Endometrial microvascular endothelial cells (primary cell): ENCODE data around the gene TFR2. TPM values are rescaled to one million over a fixed set of nuclear protein-coding genes. Genes with fewer than 3 reads are reported as not detected.
"Not testable (repeated sequence)": the region's sequence is repeated elsewhere in the genome, so short reads cannot be mapped to it uniquely, and the experiment has no call there.

Experiments used
- in situ Hi-C: cut with HindIII; loops from 2 replicates; pipeline ENCODE4 v1.10.0; 2017; ENCODE audit warnings: low sequenced_read_pairs, low pct_unique_long_range_greater_than_20kb; ENCODE audit errors: inconsistent ontology term
- total RNA-seq: library from RNA; depleted of rRNA; stranded (reverse); fragments of >200 nt; gene quantifications from one replicate; pipeline ENCODE4 v1.2.3, GENCODE V29; 2015; ENCODE audit errors: inconsistent ontology term

TFR2 gene
- total RNA-seq, 1 donor from 2014 or later: not detected

DNA sequence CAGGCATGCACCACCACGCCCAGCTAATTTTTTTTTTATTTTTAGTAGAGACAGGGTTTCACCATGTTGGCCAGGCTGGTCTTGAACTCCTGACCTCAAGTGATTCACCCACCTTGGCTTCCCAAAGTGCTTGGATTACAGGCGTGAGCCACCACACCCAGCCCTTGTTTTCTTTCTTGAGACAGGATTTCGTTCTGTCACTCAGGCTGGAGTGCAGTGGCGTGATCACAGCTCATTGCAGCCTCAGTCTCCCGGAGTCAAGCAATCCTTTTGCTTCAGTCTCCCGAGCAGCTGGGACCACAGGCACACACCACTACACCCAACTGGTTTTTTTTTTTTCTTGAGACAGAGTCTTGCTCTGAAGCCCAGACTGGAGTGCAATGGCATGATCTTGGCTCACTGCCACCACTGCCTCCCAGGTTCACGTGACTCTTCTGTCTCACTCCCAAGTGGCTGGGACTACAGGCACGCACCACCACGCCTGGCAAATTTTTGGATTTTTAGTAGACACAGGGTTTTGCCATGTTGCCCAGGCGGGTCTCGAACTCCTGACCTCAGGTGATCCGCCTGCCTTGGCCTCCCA lies 20.9 kb upstream of the TFR2 start:
- in situ Hi-C loops: not testable (repeated sequence)

- in situ Hi-C loops: no loop called here
These were observed 14.7 kb upstream of the TFR2 start, which contains the start of gene ACTL6B for GRCh38 chr7:100655908-100656674. ACTL6B (minus strand) TSS chr7:100656448; CDS start chr7:100656354, 94 bp downstream.

DNA sequence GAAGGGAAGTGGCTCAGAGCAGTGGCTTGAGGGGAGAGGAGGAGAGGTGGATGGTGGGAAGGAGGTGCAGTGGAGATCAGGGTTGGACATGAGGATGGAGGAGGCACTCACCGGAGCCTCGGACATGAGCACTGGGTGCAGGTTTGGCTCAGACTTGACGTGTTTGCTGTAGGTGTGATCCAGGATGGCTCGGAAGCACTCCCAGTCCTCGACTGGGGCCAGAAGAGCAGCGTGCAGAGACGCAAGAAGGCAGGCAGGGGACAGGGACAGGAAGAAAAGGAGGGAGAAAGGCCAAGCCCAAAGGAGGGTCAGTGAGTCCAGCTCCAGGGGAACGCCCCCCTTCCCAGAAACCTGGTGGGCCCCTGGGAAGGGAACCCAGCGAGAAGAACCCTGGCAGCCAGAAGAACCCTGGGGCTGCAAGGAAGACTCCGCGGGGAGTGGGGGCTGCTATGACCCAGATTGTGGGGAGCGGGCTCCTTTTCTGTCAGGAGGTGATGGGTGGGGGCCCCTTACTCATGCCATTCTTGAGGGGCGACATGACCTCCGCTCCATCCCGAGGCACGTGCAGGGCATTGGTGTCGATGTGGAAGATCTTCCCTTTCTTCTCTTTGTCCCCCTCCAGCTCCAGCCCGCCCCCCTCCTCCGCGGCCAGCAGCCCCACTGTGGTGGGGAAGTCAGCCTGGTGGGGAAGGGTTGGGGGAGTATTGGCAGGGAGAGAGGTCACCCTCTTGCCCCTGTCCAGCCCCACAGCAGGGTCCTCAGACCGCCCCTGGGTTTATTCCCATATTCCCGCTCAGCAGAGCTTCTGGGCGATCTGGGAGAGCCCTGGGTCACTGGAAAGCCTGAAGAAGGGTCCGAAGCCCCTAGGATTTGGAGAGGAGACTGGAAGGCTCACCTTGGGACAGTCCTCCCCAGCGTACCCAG lies 13.8 kb upstream of the TFR2 start:
- in situ Hi-C loops: no loop called here

DNA sequence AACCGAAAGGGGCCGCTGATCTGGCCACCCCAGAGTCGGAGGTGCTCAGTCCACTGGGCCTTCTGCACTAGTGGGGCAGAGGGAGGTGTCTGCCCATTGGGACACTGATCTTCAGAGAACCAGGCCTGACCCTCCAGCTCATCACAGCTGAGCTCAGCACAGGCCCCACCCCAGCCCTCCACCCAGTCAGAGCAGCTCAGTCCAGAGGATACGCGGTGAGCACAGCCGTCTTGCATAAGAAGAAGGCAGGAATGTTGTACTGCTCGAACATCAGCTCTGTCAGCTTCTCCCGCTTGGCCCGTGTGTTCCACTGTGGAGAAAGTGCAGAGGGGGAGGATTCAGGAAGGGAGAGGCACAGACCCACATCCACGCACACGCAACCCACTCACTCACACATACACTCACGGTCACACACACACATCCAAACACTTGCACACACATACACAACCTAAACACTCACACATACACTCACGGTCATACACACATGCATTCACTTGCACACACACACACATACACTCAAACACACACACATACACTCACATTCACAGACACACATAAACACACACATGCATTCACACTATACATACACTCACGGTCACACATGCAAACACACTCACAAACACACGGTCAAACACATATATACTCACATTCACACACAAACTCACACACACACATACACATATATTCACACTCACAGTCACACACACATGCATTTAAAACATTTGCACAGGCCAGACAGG lies 8.6 kb upstream of the TFR2 start:
- in situ Hi-C loops: no loop called here

DNA sequence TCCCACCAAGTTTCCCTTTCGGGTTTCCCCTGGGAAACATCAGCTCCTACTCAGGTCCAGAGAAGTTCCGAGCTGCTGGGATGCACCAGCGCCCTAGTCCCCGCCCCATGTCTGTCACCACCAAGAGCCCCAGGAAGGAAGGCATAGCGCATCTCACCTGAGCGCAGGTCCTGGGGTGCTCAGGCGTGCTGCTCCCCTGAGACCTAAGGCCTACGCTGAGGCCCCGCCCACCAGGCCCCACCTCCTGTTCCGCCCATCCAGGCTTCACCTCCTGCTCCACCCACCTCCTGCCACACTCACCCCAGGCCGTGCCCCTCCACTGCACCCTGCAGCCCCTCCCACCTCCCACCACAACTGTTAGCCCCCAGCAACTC lies 1.2 kb upstream of the TFR2 start:
- in situ Hi-C loops: no loop called here

GRCh38 chr7:100641860-100642533 lies 645 bp upstream of the TFR2 start:
- in situ Hi-C loops: no loop called here

DNA sequence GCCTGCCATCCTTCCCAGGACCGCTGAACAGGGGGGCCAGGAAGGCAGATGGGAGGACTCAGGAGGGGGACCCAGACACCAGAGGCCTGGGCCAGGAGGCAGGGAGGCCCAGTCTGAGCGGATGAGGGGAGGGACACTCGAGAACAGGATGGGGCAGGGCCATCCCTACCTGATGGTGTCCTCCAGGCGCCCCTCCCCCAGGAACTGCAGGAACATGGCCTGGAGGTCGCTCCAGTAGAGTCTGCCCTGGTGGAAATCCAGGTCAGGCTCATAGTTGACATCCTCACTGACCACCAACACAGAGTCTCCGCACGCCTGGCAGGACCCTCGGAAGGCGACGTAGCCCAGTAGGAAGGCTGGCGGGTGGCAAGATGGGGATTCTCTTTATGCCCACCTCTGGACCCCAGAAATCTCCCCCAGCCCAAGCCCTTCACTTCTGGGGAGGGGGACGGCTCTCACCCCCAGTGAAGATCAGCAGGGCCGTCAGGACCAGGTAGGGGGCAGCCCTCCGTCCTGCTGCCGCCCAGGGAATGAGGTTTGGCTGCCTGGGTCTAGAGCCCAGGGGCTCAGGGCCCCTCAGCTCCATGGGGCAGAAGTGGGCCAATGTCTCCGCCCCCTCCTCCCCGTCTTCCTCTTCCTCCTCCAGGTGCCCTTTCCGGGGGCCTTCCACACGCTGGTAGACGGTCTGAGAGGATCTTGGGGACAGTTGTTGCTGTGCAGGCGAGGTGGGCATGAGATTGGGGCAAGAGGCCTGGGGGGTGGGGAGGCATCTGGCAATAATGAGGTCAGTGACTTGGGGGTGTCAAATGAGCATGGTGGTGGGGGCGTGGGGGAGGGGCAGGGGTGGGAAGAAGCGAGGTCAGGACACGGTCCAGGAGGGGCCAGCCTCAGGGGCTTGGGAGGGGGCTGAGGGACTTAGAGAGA lies 573 bp downstream of the TFR2 start:
- in situ Hi-C loops: no loop called here

- in situ Hi-C loops: no loop called here
These were observed 1.3 kb downstream of the TFR2 start for GRCh38 chr7:100639995-100640516.

DNA sequence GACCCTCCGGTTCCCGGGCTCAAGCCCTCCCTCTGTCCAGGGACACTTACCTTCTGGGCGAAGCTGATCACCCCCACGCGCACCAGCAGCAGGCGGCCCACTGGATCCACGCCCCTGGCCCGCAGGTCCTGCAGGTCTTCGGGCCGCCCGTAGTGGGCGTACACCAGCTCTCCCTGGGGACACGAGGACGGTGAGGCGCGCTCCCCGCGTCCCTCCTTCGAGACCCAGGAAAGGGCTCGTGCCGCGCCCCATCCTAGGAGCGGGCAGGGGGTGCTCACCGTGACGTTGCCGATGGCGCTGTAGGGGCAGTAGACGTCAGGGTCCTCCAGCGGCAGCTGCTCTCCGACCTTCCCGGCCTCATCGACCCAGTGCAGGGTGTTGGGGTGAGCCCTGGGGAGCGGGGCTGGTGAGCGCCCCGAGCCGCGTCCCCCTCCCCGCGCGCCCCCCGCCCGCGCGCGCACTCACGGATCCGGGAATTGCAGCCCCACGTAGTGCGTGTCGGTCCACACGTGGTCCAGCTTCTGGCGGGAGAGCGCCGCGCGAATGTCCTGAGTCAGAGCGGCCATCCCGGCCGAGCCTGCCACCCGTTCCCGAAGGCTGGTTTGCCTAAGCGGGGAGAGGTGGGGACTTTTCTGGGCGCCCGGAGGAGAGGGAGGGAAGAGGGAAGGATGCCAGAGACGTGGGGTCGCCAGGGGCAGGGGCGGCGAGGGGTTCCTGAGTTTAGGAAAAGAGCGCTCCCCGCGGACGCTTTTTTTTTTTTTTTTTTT lies 8.2 kb downstream of the TFR2 start:
- in situ Hi-C loops: no loop called here

DNA sequence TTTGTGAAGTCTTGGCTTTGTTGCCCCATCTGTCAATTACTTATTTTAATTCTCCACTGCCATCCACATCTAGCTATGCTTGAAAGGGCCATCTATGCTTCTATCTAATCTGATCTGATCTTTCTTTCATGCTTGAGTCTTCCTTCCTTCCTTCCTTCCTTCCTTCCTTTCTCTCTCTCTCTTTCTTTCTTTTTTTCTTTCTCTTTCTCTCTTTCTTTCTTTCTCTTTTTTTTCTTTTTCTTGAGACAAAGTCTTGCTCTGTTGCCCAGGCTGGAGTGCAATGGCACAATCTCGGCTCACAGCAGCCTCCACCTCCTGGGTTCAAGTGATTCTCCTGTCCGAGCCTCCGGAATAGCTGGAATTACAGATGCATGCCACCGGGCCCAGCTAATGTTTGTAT lies 11.3 kb downstream of the TFR2 start:
- in situ Hi-C loops: no loop called here

DNA sequence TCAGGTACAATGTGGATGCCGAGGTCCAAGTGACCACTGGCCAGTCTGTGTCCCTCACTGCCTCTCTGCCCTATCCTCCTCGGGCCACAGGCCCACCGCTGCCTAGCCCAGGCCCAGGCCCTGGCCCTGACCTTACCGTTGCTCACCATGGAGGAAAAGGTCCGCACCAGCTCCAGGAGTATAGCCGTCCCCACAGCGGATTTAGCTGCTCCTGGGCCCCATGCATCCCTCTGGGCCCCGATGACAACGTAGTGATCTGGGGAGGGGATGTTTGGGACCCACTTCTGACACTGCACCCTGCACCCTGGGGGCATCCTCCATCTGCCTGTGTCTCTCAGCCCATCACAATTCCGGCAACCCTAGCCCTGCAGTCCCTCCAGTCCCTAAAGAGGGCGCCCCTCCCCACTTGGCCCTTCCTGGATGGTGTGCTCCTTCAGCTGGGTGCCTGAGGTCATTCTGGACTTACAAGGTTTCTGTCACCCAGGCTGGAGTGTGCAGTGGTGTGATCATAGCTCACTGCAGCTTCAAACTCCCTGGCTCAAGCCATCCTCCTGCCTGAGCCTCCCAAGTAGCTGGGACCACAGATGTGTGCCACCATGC lies 12.1 kb downstream of the TFR2 start:
- in situ Hi-C loops: no loop called here

DNA sequence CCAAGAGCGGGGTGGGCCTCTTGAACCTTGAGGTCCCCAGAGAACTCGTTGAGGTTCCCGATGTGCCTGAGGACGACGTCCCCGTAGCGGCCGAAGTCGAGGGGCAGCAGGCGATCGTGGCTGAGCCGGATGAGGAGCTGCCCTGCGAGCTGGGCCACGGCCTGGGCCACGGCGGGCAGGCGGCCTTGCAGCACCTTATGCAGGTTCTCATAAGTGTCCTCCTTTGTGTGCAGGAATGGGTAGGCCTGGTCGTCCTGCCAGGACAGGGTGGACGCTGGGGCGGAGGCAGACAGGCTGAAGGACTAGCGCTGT lies 14.2 kb downstream of the TFR2 start:
- in situ Hi-C loops: no loop called here

- in situ Hi-C loops: no loop called here
These were observed 14.7 kb downstream of the TFR2 start for GRCh38 chr7:100626530-100627237.

GRCh38 chr7:100626055-100626454 lies 15.3 kb downstream of the TFR2 start:
- in situ Hi-C loops: no loop called here

DNA sequence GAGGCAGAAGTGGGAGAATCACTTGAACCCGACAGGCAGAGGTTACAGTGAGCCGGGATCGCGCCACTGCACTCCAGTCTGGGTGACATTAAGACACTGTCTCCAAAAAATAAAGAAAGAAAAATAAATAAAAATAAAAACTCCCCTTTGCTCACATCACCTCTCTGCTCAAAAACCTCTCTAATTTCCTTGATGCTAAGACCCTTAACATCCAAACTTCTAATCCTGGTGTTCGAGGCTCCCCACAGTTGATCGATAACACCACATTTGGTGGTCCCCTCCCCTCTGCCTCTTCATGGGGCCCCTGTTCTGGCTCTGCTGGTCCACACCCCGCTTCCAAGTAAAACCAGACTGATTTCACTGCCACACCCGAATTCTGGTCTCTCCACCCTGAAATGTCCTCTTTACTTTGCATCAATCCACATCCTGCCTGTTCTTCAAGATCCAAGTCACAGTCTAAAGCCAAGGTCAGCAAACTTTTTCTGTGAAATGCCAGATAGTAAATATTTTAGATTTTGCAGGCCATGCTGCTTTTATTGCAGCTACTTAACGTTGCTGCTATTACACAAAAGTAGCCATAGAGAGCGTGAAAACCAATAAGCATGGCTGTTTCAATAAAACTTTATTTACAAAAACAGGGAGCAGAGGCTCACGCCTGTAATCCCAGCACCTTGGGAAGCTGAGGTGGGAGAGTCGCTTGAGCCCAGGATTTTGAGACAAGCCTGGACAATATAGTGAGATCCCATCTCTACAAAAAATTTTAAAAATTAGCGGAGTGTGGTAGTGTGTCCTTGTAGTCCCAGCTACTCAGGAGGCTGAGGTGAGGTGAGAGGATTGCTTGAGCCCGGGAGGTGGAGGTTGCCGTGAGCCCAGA lies 17.2 kb downstream of the TFR2 start:
- in situ Hi-C loops: no loop called here
